Osteocyte (in vitro differentiated cells): ENCODE results near the gene PLXNA4. TPM values are rescaled to one million over a fixed set of nuclear protein-coding genes. Genes with fewer than 3 reads are reported as not detected.

Experiments
- DNase-seq: peaks from one replicate; pipeline ENCODE4 v3.0.0; 2021; ENCODE audit warnings: mixed read lengths; ENCODE audit not compliant: unreplicated experiment; ENCODE audit errors: extremely low spot score
- H3K27ac Mint-ChIP-seq: one replicate; pipeline ENCODE4 v1.8.0; 2021; ENCODE audit warnings: mild to moderate bottlenecking, mixed read lengths; ENCODE audit not compliant: unreplicated experiment
- H3K27me3 Mint-ChIP-seq: one replicate; pipeline ENCODE4 v1.8.0; 2021; ENCODE audit warnings: mixed read lengths; ENCODE audit not compliant: unreplicated experiment
- H3K36me3 Mint-ChIP-seq: one replicate; pipeline ENCODE4 v1.8.0; 2021; ENCODE audit warnings: mixed read lengths; ENCODE audit not compliant: unreplicated experiment
- H3K4me1 Mint-ChIP-seq: one replicate; pipeline ENCODE4 v1.8.0; 2021; ENCODE audit warnings: mixed read lengths; ENCODE audit not compliant: unreplicated experiment
- H3K4me3 Mint-ChIP-seq: one replicate; pipeline ENCODE4 v1.8.0; 2021; ENCODE audit warnings: mild to moderate bottlenecking, moderate library complexity, mixed read lengths; ENCODE audit not compliant: unreplicated experiment
- H3K9me3 Mint-ChIP-seq: one replicate; pipeline ENCODE4 v1.8.0; 2021; ENCODE audit warnings: mixed read lengths; ENCODE audit not compliant: unreplicated experiment
- total RNA-seq: library from RNA; stranded (reverse); gene quantifications from 2 replicates; pipeline ENCODE4 v1.2.1, GENCODE V29; 2021
- TF ChIP-seq, protein P1 (sequence below): fragments of 200-600 bp; sonication (generic); IDR thresholded peaks from 2 replicates; pipeline ENCODE4 v1.5.0; 2021; ENCODE audit warnings: antibody characterized with exemption, mild to moderate bottlenecking, moderate library complexity

PLXNA4 gene
- total RNA-seq, 1 donor from 2014 or later = 59.0 TPM

DNA sequence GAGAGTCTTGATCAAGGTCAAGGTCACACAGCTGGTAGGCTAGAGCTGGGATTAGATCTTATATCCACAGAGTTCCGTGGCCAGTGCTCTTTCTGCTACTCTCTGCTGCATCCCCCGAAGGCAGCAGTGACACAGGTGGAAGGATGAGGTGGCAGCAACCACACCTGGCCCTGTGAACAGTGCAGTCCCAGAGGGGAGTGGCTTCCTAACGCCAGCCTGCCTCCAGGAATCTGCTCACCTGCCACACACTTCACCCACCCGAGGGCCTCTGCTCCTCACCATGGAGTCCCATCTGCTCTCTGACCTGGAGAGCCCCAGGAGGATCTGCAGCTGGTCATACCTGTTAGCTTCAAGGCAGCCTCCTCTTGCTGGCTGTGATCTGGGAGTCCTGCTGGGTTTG lies 484.2 kb downstream of the PLXNA4 start:
- Mint-ChIP-seq H3K36me3 (no peaks in the 10 kb centered on the region), H3K27me3 (peaks cover 45% of the 10 kb centered on the region), H3K27ac (no peak overlapping the region), H3K9me3 (no peaks in the 10 kb centered on the region), H3K4me3 (no peak overlapping the region), H3K4me1 (no peaks in the 10 kb centered on the region)
- TF ChIP-seq, protein P1, sequence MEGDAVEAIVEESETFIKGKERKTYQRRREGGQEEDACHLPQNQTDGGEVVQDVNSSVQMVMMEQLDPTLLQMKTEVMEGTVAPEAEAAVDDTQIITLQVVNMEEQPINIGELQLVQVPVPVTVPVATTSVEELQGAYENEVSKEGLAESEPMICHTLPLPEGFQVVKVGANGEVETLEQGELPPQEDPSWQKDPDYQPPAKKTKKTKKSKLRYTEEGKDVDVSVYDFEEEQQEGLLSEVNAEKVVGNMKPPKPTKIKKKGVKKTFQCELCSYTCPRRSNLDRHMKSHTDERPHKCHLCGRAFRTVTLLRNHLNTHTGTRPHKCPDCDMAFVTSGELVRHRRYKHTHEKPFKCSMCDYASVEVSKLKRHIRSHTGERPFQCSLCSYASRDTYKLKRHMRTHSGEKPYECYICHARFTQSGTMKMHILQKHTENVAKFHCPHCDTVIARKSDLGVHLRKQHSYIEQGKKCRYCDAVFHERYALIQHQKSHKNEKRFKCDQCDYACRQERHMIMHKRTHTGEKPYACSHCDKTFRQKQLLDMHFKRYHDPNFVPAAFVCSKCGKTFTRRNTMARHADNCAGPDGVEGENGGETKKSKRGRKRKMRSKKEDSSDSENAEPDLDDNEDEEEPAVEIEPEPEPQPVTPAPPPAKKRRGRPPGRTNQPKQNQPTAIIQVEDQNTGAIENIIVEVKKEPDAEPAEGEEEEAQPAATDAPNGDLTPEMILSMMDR = no peak
- no peak for DNase-seq

DNA sequence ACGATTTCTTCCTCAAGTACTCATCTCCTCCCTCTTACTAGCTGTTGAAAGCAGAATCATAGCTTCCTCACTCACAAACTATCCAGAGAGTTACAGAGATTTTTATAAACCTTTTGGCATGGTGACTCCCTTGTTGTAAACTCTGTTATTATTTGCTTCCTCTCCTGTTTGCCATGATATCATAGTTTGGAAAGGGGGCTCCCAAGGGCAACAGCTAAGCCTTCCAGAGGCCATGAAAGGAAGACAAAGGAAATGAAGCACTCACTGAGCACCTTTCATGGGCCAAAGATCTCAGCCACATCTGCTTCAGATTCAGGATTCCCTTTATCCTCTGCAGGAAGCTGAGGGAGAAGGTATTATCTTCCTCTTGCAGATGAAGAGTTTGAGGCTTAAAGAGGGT lies 484.6 kb downstream of the PLXNA4 start:
- TF ChIP-seq, protein P1 = no peak
- H3K4me3 Mint-ChIP-seq = no peak overlapping the region
- DNase-seq = no peak
- no peaks in the 10 kb centered on the region for H3K9me3 Mint-ChIP-seq
- H3K27me3 Mint-ChIP-seq = peaks cover 41% of the 10 kb centered on the region
- H3K36me3 Mint-ChIP-seq = no peaks in the 10 kb centered on the region
- H3K27ac Mint-ChIP-seq = no peak overlapping the region
- H3K4me1 Mint-ChIP-seq = no peaks in the 10 kb centered on the region

DNA sequence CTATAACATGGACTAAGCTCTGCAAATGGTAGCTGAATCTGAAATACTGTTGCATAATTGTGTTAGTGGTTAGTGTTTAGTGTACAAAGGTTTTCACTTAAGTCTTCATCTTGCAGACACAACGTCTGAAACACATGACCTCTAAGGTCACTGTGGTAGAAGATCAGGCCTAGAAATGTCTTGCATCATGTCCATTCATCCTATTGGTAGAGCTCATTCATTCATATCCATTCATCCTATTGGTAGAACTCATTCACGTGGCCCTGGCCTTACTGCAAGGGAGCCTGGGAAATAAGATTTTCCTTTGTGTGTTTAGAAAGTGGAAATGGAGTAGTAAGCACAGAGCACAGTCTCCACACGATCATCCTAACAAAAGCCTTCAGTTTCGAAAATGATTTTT lies 485.8 kb downstream of the PLXNA4 start:
- no peaks in the 10 kb centered on the region for H3K9me3 Mint-ChIP-seq
- H3K36me3 Mint-ChIP-seq = no peaks in the 10 kb centered on the region
- DNase-seq = no peak
- no peaks in the 10 kb centered on the region for H3K4me1 Mint-ChIP-seq
- TF ChIP-seq, protein P1 = no peak
- peaks cover 33% of the 10 kb centered on the region for H3K27me3 Mint-ChIP-seq
- H3K27ac Mint-ChIP-seq = no peak overlapping the region
- no peak overlapping the region for H3K4me3 Mint-ChIP-seq

DNA sequence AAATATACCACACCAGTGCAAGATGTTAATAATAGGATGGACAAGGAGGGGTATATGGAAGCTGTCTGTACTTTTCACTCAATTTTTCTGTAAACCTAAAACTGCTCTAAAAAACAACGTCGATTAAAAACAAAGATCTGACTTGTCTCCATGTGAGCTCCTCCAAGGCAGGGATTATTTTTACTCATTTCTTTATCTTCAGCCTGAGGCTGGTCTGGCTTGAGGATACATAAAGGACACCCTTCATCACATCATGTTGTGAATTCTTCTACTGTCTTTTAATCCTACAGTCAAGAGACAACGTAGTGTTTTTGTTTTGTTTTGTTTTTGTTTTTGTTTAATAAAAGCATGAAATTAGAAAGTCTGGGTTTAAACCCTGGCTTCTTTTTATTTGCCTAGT lies 486.9 kb downstream of the PLXNA4 start:
- Mint-ChIP-seq H3K9me3 (no peaks in the 10 kb centered on the region), H3K36me3 (no peaks in the 10 kb centered on the region), H3K27ac (no peak overlapping the region)

DNA sequence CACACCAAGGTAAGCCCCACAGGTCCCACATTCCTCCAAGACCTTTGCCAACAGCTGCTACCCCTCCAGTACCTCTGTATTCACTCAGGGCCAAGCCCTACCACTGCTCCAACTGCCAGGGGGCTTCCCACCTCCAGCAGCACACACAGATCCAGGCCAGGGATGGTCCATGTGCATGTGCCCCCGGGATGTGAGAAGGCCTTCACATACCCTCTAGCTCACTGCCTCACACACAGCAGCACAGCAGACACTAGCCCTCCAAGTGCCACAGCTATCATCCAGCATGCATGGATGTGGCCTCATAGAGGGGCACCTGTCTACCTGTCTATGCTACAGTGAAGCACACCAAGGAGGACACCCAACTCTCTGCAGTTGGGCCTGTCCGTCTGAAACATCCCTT lies 488.8 kb downstream of the PLXNA4 start:
- no peak for DNase-seq
- TF ChIP-seq, protein P1 = no peak
- no peak overlapping the region for H3K27ac Mint-ChIP-seq
- no peak overlapping the region for H3K4me3 Mint-ChIP-seq
- H3K27me3 Mint-ChIP-seq = peaks cover 15% of the 10 kb centered on the region
- no peaks in the 10 kb centered on the region for H3K36me3 Mint-ChIP-seq
- H3K4me1 Mint-ChIP-seq = peaks cover 2% of the 10 kb centered on the region
- H3K9me3 Mint-ChIP-seq = no peaks in the 10 kb centered on the region

More for the DNA sequence above, 486.9 kb downstream of the PLXNA4 start:
- Mint-ChIP-seq H3K4me3 (no peak overlapping the region), H3K4me1 (no peaks in the 10 kb centered on the region), H3K27me3 (peaks cover 22% of the 10 kb centered on the region)
- DNase-seq = no peak
- TF ChIP-seq, protein P1 = no peak
